Thyroid gland (tissue), 4 donors: Measurements from ENCODE around the gene OSBPL3. TPM values are rescaled to one million over a fixed set of nuclear protein-coding genes. Genes with fewer than 3 reads are reported as not detected.

ENCODE experiments used
- DNase-seq, 2 donors: peaks; one replicate each; pipeline ENCODE4 v3.0.0-alpha.2; 2019
- H3K27ac ChIP-seq, 3 donors: fragments of 200-600 bp; sonication (generic); 1 replicate in 2 of 3; 2 replicates in 1 of 3; pipeline ENCODE4 v1.5.1; 2016 to 2019; ENCODE audit warnings: mild to moderate bottlenecking in 1 of 3, moderate library complexity in 1 of 3
- H3K27me3 ChIP-seq: fragments of 200-600 bp; sonication (generic); one replicate; pipeline ENCODE4 v1.5.1; 2019
- H3K36me3 ChIP-seq, 2 donors: fragments of 200-600 bp; sonication (generic); one replicate each; pipeline ENCODE4 v1.5.1; 2016 to 2019
- H3K4me1 ChIP-seq, 2 donors: fragments of 200-600 bp; sonication (generic); one replicate each; pipeline ENCODE4 v1.5.1; 2017 to 2019
- H3K4me3 ChIP-seq, 3 donors: fragments of 200-600 bp; sonication (generic); replicated peaks in 1 of 3; 1 replicate in 2 of 3; 2 replicates in 1 of 3; pipeline ENCODE4 v1.5.1; 2016; ENCODE audit warnings: mild to moderate bottlenecking in 1 of 3
- H3K9me3 ChIP-seq: fragments of 200-600 bp; sonication (generic); one replicate; pipeline ENCODE4 v1.5.1; 2017
- POLR2A ChIP-seq, 2 donors: fragments of 450-650 bp; IDR thresholded peaks; one replicate each; pipeline ENCODE4 v1.6.1; 2017; ENCODE audit warnings: antibody characterized with exemption in 2 of 2, mild to moderate bottlenecking in 2 of 2, moderate library complexity in 1 of 2
- WGBS, 2 donors: methylation state at CpG; one replicate each; pipeline ENCODE4 v1.1.5; 2017; 5-methylcytosine and 5-hydroxymethylcytosine counted together
- intact Hi-C: fragments of 100-400 bp; cut with DNase I; formaldehyde crosslinking; loops from one replicate; pipeline ENCODE4 v1.15.1; 2023
- total RNA-seq, 4 donors: library from RNA; depleted of rRNA; stranded (reverse); fragments of >200 nt; gene quantifications; one replicate each; pipeline ENCODE4 v1.2.3, GENCODE V29; 2016
- TF ChIP-seq, protein P1 (sequence below), 6 experiments: fragments of 200-600 bp in 3 of 6; fragments of 450-650 bp in 3 of 6; sonication (generic) in 3 of 6; IDR thresholded peaks; one replicate each; pipeline ENCODE4 v1.5.1; 2016 to 2019; ENCODE audit warnings: antibody characterized with exemption in 6 of 6, mild to moderate bottlenecking in 2 of 6, inconsistent platforms in 1 of 6, moderate library complexity in 1 of 6

The OSBPL3 gene
- total RNA-seq, 4 donors from 2014 or later: 22.1 to 41.7 (median 34.3) TPM

DNA sequence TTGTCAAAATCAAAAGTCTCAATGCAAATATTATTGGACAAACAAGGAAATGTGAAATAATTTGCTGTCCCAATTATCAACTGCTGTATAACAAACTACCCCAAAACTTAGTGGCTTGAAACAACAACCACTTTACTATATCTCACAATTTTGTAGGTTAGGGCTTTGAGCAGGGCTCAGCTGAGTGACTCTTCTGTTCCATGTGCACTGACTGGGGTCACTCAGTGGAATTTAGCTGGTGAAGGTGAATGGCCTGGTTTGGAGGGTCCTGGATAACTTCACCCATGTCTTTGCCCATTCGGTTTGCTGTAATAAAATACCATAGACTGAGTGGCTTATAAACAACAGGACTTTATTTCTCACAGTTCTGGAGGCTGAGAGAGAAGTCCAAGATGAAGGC, 219.0 kb downstream of the OSBPL3 start:
- Histone ChIP-seq H3K36me3 (no peaks in the 10 kb centered on the region), H3K4me3 (no peak overlapping the region), H3K9me3 (no peaks in the 10 kb centered on the region), H3K27me3 (no peaks in the 10 kb centered on the region), H3K4me1 (peaks cover 5 to 13% of the 10 kb centered on the region in 2 donors), H3K27ac (no peak overlapping the region)
- no peak for TF ChIP-seq POLR2A (IDR thresholded peaks at IDR 0.05)
- TF ChIP-seq, protein P1, sequence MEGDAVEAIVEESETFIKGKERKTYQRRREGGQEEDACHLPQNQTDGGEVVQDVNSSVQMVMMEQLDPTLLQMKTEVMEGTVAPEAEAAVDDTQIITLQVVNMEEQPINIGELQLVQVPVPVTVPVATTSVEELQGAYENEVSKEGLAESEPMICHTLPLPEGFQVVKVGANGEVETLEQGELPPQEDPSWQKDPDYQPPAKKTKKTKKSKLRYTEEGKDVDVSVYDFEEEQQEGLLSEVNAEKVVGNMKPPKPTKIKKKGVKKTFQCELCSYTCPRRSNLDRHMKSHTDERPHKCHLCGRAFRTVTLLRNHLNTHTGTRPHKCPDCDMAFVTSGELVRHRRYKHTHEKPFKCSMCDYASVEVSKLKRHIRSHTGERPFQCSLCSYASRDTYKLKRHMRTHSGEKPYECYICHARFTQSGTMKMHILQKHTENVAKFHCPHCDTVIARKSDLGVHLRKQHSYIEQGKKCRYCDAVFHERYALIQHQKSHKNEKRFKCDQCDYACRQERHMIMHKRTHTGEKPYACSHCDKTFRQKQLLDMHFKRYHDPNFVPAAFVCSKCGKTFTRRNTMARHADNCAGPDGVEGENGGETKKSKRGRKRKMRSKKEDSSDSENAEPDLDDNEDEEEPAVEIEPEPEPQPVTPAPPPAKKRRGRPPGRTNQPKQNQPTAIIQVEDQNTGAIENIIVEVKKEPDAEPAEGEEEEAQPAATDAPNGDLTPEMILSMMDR (IDR thresholded peaks at IDR 0.05): no peak
- intact Hi-C loops: no loop called here
- no peak for DNase-seq
- 83 to 100% methylated on average over 1 of the region's 1 CpG for WGBS, 2 donors

DNA sequence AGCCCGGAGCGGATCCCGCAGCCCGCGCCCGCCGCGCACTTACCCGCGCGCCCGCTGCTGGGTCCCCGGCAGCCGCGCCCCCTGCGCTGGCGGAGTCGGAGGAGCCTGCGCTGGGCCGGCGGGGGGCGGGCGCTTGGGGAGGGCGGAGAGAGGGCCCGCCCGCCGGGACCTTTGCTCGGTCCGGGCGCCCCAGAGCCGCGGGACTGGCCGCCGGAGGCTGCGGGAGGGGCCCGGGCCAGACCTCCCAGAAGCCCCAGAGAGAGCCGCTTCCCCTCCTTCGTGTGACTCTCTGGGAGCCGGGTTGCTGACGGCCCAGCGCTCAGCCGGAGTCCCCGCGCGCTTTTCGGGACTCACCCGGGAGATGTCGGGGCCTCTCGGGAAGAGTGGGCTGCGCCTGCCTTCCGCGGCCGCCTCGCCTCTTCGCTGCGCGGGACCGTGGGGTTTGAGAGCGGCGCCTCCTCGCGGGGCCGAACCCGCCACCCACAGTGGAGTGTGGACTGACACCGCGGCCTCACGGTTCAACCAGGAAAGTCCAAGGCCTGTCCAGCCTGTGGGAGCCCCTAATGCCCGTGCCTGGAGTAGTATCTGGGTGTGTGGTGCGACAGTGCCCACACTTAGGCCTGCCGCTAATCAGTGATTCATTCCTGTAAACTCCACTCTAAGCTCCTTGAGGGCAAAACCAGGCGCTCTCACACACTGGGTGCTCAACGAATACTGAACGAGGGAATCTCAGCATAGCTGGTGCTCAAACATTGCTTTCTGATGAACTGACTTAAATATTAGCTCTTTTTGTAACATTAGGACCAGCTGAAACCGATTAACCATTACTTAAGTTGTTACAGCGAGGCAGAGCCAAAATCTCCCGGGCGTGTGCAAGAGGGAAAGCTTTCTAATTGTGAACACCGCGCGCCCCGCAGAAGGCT, 222.4 kb downstream of the OSBPL3 start, which contains the start of gene GSDME:
TSS of gene GSDME (minus strand) at position 112 of the 923 bp plus-strand sequence. CDS start 7,690 bp downstream, outside the sequence.
- WGBS, 2 donors: 20 to 28% methylated on average over 14 to 36 of the region's 81 CpGs
- H3K27ac ChIP-seq: peak within 1 kb of the TSS in 2 of 3 donors; percentile 64 to 70
- H3K9me3 ChIP-seq: no peaks in the 10 kb centered on the region
- no peaks in the 10 kb centered on the region for H3K36me3 ChIP-seq
- H3K4me3 ChIP-seq: peak within 1 kb of the TSS; percentile 49 to 71 (median 67)
- H3K27me3 ChIP-seq: no peaks in the 10 kb centered on the region
- peak in 1 of 2 donors; percentile 57 for TF ChIP-seq POLR2A (IDR thresholded peaks at IDR 0.05)
- TF ChIP-seq, protein P1 (IDR thresholded peaks at IDR 0.05): no peak
- peak; percentile 54 to 65 for DNase-seq
- intact Hi-C loops: no loop called here
- H3K4me1 ChIP-seq: peaks cover 5 to 13% of the 10 kb centered on the region in 2 donors

DNA sequence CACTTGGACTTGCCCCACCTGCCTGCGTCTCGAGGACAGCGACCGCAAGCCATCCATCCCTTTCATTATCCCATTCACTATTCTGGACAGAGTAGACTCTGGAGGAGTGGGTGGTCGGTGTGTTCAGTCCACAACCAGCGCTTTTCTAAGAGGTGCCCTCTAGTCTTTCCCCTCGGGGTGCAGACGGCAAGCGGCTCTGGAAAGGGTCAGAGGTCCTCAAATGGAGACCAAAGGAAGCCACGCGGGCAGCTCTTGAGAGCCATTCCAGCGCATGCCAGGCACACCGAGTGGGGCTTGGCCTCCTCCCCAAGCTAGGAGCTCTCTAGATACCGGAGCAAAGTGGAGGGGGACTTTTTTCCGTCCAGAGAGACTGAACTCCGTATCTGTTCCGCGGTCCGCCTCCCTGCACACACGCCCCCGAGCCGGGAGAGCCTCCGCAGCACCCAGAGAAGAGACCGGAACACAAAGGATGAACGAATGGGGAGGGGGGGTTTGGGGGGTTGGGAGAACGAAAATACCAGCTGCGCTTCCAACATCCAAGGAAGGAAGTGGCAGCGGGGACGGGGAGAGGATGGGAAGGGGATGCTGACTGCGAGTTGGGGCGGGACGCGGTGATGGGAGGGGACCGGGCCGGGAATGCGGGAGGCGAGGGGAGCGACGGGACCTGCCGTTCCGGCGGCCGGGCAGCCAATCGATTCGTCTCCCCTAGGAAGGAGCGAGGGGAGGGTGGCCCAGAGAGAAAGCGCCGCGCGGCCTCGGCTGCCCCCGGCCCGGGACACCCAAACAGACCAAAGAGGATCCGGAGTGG, 223.2 kb downstream of the OSBPL3 start:
- intact Hi-C loops: no loop called here

DNA sequence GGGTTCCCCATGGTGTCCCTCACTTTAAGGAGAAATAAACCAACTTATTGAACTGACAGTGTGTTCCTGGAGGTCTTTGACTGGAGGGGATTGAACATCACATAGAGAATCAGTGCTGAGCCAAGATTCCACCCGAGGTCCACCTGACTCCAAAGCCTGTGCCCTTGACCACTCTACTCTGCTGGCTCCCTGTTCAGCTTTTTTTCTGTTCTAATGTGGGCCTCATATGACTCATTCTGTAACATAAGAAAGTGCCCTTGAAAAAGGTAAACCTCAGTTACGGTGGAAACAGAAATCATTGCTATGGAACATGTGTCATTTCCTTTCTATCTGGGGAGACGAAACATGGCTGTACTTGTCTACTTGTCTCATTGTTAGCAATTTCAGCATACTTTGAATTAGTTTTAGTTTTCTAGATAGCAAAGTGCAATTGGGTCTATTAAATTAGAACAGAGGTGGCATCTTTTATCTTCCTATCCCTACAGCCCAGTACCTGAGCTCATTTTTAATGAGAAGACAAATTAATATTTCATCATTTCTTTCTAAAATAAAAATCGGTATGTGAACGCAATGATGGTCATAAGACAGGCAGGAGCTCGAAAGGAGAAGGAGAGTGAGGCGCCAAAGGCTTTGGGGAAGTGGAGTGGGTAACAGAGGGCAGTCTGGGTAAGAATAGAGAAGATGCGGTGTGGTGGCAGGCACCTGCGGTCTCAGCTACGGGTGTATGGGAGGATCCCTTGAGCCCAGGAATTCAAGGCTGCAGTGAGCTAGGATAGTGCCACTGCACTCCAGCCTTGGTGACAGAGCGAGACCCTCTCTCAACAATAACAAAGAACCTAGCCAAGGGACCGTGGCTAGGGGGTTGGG, 224.2 kb downstream of the OSBPL3 start:
- Histone ChIP-seq H3K4me3 (no peak overlapping the region), H3K27me3 (no peaks in the 10 kb centered on the region), H3K9me3 (no peaks in the 10 kb centered on the region), H3K36me3 (no peaks in the 10 kb centered on the region), H3K27ac (no peak overlapping the region), H3K4me1 (peaks cover 5 to 13% of the 10 kb centered on the region in 2 donors)
- 88 to 92% methylated on average over 12 of the region's 12 CpGs for WGBS, 2 donors
- DNase-seq: no peak
- intact Hi-C loops: no loop called here
- TF ChIP-seq, protein P1 (IDR thresholded peaks at IDR 0.05): no peak
- no peak for TF ChIP-seq POLR2A (IDR thresholded peaks at IDR 0.05)

More for the DNA sequence above, 223.2 kb downstream of the OSBPL3 start:
- Histone ChIP-seq H3K27me3 (no peaks in the 10 kb centered on the region), H3K4me1 (peaks cover 5 to 13% of the 10 kb centered on the region in 2 donors), H3K27ac (peak overlapping the region in 2 of 3 donors; percentile 64 to 70), H3K4me3 (peak overlapping the region; percentile 49 to 71 (median 67)), H3K9me3 (no peaks in the 10 kb centered on the region), H3K36me3 (no peaks in the 10 kb centered on the region)
- DNase-seq: peak; percentile 52 to 56
- 7% methylated on average over 44 to 49 of the region's 54 CpGs for WGBS, 2 donors
- TF ChIP-seq POLR2A (IDR thresholded peaks at IDR 0.05): no peak
- TF ChIP-seq, protein P1 (IDR thresholded peaks at IDR 0.05): no peak
